Upper lobe of left lung (tissue), 4 donors: ENCODE data around the gene TPPP.

ENCODE experiments used
- CTCF ChIP-seq, 6 experiments: fragments of 450-650 bp in 4 of 6; fragments of 200-600 bp in 2 of 6; sonication (generic) in 2 of 6; IDR thresholded peaks; one replicate each; pipeline ENCODE4 v1.5.1; 2016 to 2019; ENCODE audit warnings: antibody characterized with exemption in 6 of 6
- EP300 ChIP-seq, 4 donors: sonication (generic); formaldehyde crosslinking; IDR thresholded peaks; one replicate each; pipeline ENCODE4 v1.5.1; 2017; ENCODE audit warnings: antibody characterized with exemption in 4 of 4, control low read depth in 2 of 4
- POLR2A ChIP-seq, 4 donors: fragments of 450-650 bp; IDR thresholded peaks; one replicate each; pipeline ENCODE4 v1.5.1; 2016 to 2017; ENCODE audit warnings: antibody characterized with exemption in 4 of 4, mild to moderate bottlenecking in 2 of 4
- POLR2AphosphoS5 ChIP-seq, 2 donors: sonication (generic); formaldehyde crosslinking; IDR thresholded peaks; one replicate each; pipeline ENCODE4 v1.5.1; 2017; ENCODE audit warnings: antibody characterized with exemption in 2 of 2

- TF ChIP-seq CTCF (IDR thresholded peaks at IDR 0.05) (no peak), POLR2A (IDR thresholded peaks at IDR 0.05) (no peak), EP300 (IDR thresholded peaks at IDR 0.05) (no peak), POLR2AphosphoS5 (IDR thresholded peaks at IDR 0.05) (no peak)
Observed at GRCh38 chr5:639253-639530, 54.0 kb downstream of the TPPP start.
